Measurements from ENCODE around the gene PSME2. TPM values are rescaled to one million over a fixed set of nuclear protein-coding genes. Genes with fewer than 3 reads are reported as not detected.
A peak's percentile ranks its signal among the peaks of the same experiment; 100 is the strongest.

The PSME2 gene
- total and polyA plus RNA-seq, 2 of the 13 experiments (the other 11 are each of a cell fraction or from before 2014, with no cell fraction given), result 332 to 716 TPM

DNA sequence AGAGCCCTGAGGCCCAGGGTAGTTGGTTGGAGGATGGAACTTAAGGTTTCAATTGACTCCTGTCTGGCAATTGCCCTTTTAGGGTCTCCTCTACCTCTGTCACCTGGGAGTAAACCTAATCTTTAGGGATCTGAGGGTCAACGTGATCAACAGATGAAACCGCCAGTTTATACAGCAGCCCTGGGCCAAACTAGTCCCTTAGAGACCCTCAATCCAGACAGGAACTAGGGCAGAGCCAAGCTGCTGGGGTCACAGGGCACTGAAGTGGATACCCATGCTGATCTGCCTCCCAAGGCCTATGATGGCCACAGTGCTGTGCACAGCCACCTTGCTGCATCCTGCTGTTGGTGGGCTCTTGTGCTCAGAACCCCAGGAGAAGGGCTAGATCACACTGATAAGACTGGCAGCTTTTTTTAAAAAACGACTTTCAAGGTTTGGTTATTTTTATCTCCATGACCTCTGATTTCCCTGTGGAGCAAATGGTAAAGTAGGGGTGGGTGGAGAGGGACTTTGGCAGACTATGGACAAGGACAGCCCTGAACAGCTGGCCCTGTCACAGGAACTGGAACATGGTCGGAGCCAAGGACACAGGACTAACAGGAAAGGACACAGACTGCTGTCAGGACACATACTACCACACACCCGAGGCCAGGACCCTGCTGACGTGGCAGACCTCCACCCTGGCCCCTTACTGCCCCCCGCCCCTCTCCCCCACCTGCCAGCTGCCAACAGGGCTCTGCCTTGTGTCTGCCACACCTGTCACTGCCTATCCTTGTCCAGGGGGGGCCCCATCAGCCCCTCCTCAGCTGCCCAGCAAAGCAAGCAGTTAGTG, 15.5 kb downstream of the PSME2 start (continued):
- TF ChIP-seq ZBTB40 (IDR thresholded peaks at IDR 0.05), result no peak
- TF ChIP-seq ZBTB40 (CRISPR knock-in tag; IDR thresholded peaks at IDR 0.05), result 0 out of 2 replicates have a peak, but pooled peaks have one; percentile 36
- TF ChIP-seq ZNF17 (CRISPR knock-in tag; IDR thresholded peaks at IDR 0.05), result no peak
- TF ChIP-seq PHF5A (CRISPR knock-in tag; IDR thresholded peaks at IDR 0.05; ENCODE audit: low read depth, unreplicated experiment), result no peak
- peak; percentile 87; the same call in 1 of the 2 replicates for TF ChIP-seq ZNF724P (CRISPR knock-in tag; IDR thresholded peaks at IDR 0.05; ENCODE audit: borderline replicate concordance)
- TF ChIP-seq, protein P1, sequence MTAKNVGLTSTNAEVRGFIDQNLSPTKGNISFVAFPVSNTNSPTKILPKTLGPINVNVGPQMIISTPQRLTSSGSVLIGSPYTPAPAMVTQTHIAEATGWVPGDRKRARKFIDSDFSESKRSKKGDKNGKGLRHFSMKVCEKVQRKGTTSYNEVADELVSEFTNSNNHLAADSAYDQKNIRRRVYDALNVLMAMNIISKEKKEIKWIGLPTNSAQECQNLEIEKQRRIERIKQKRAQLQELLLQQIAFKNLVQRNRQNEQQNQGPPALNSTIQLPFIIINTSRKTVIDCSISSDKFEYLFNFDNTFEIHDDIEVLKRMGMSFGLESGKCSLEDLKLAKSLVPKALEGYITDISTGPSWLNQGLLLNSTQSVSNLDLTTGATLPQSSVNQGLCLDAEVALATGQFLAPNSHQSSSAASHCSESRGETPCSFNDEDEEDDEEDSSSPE (CRISPR knock-in tag; IDR thresholded peaks at IDR 0.05), result 0 out of 2 replicates have a peak, but pooled peaks have one; percentile 17
- TF ChIP-seq ZNF788 (CRISPR knock-in tag; IDR thresholded peaks at IDR 0.05; ENCODE audit: borderline replicate concordance), result peak; percentile 90
- TF ChIP-seq ZFP1 (CRISPR knock-in tag; IDR thresholded peaks at IDR 0.05), result peak; percentile 41; the same call in 1 of the 2 replicates
- TF ChIP-seq, protein P2, sequence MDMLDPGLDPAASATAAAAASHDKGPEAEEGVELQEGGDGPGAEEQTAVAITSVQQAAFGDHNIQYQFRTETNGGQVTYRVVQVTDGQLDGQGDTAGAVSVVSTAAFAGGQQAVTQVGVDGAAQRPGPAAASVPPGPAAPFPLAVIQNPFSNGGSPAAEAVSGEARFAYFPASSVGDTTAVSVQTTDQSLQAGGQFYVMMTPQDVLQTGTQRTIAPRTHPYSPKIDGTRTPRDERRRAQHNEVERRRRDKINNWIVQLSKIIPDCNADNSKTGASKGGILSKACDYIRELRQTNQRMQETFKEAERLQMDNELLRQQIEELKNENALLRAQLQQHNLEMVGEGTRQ (IDR thresholded peaks at IDR 0.05; ENCODE audit: low read depth, low read length), result no peak
- TF ChIP-seq, protein P2 (CRISPR knock-in tag; IDR thresholded peaks at IDR 0.05; ENCODE audit: borderline replicate concordance), result no peak
- TF ChIP-seq BRF2 (CRISPR knock-in tag; IDR thresholded peaks at IDR 0.05), result peak; percentile 27; the same call in 1 of the 2 replicates
- peak; percentile 15; the same call in 1 of the 2 replicates for TF ChIP-seq CREB1 (IDR thresholded peaks at IDR 0.05)
- no peak for TF ChIP-seq CREB1 (CRISPR knock-in tag; IDR thresholded peaks at IDR 0.05)
- TF ChIP-seq, protein P3, sequence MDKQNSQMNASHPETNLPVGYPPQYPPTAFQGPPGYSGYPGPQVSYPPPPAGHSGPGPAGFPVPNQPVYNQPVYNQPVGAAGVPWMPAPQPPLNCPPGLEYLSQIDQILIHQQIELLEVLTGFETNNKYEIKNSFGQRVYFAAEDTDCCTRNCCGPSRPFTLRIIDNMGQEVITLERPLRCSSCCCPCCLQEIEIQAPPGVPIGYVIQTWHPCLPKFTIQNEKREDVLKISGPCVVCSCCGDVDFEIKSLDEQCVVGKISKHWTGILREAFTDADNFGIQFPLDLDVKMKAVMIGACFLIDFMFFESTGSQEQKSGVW (CRISPR knock-in tag; IDR thresholded peaks at IDR 0.05; ENCODE audit: borderline replicate concordance), result no peak
